Ecto neural progenitor cell (in vitro differentiated cells): ENCODE data around the gene RAB31.

ENCODE experiments used
- DNase-seq: peaks from one replicate; pipeline ENCODE4 v3.0.0-alpha.2; 2018; ENCODE audit warnings: low spot score

RAB31 gene

DNA sequence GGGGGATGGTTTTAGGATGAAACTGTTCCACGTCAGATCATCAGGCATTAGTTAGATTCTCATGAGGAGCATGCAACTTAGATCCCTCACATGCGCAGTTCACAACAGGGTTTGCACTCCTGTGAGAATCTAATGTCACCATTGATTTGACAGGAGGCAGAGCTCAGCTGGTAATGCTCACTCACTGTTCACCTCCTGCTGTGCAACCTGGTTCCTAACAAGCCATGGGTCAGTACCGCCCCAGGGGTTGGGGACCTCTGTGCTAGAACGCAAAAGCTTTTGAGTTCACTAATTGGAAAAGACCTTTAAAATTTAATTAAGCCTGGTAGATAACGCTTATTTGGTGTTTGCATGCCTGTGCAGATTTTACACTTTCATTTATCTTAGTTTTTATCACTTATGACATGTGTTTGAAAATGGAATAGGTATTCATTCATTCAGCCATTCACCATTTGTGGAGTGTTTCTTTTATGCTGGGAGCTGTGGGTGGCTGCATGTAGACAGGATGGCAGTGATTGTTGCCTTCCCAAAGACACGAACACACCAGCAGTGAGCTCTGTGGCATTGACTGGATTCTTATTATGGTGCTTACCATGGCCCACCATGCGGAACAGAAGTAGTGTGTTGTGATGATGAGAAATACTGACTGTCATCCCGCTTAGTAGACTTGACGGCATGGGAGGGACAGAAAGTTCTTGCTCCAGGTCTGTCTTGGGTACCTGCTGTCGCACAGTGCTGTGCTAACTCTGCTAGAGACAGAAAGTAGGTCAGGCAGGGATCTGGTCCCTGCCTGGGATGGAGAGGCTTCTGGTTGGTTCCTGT is 6.4 kb downstream of the RAB31 start:
- no peak for DNase-seq

- DNase-seq: no peak
These were observed 6.9 kb downstream of the RAB31 start for GRCh38 chr18:9715088-9715343.

GRCh38 chr18:9715978-9716774 is 8.1 kb downstream of the RAB31 start:
- no peak for DNase-seq

GRCh38 chr18:9716780-9717563 is 8.9 kb downstream of the RAB31 start:
- no peak for DNase-seq

DNA sequence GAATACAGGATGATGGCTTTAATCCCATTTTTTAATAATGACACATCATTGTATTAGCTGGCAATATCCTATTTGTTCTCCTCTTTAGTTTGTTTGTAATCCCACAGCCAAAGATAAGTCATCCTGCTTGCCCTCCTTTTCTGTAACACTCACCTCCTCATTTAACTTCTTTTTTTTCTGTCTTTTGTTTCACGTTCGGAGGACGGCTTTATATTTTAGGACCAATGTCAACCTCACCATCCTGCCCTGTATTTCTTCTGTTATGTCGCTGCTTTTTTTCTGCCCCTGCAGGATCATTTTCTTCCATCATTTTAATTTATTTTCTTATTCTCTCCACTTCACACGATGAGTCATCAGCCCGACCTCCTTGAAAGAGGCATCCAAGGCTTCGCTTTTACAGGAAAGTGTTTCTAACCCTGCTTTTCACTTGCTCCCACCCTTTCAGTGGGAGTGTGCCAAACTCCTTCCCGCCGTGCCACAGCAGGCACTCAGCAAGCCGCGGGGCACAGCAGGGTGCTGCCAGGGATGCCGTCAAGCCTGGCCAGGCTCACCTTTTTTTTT is 11.4 kb downstream of the RAB31 start:
- no peak for DNase-seq

GRCh38 chr18:9720327-9720726 is 12.2 kb downstream of the RAB31 start:
- DNase-seq: no peak

- DNase-seq: no peak
These were observed 13.9 kb downstream of the RAB31 start for GRCh38 chr18:9721893-9722550.

DNA sequence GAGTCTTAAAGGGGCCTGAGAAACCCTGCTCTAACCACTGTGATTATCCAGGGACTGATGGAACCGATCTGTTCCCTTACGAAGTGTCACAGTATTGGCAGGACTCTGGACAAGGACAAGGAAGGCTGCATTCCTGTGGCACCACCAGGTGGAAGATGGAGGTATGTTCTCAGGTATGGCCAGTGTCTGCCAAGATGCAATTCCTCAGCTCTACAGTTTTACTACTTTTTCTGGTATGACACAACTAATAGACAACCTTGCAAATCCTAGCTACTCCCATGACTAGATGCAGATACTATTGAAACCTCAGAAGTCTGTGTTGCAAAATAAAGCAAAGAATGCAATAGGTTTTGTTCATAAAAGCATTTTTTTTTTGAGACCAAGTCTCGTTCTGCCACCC is 14.6 kb downstream of the RAB31 start:
- DNase-seq: no peak

DNA sequence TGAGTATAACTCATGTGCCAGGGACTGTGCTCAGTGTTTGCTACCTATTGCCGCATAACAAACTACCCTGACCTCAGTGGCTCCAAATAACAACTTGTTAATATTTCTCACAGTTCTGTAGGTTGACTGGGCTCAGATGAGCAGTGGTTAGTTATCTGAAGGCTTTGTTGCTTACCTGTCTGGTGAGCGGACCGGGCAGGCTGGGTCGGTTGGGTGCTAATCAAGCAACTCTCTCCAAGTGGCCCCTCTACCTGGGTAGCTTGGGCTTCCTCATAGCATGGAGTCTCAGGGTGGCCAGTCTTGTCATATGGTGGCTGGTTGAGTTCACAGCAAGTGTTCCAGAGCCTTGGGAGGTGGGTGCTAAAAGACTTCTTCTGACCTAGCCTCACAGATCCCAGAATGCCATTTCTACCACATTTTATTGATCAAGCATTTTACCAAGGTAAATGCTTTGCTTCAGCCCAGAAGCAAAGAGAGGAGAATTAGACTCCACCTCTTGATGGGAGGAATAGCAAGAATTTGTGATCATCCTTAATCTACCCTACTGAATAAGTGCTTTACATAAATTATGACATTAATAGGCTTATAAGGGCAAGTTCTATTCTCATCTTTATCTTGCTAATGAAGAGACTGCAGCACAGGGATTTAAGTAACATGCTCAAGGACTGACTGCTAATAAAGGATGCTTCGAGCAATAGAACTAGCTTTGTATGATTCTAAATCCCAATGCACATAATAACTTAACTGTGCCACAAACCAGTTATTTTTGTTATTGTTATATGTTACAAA is 16.9 kb downstream of the RAB31 start:
- DNase-seq: no peak

- DNase-seq: no peak
These were observed 18.1 kb downstream of the RAB31 start for GRCh38 chr18:9726175-9726574.

DNA sequence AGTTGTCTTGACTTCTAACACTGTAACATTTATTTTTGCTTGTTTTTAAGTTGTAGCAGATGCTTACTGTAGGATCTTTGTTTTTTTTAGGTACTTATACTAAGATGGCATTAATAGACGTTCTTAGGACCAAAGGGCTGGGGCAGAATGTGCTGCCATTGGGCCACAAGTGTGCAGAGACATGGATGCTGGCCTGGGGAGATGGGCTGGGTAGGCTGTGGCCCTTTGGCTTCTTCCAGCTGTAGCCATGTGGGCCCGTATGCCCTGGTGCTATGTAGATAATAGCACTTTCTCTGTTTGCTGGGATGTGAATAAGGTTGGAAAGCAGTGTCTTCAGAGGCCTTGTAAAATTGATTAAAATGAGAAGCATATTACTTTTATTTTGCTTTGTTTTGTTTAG is 18.8 kb downstream of the RAB31 start:
- DNase-seq: no peak

- DNase-seq: peak; percentile 7
These were observed 22.7 kb downstream of the RAB31 start for GRCh38 chr18:9730786-9731185.

GRCh38 chr18:9731380-9731779 is 23.3 kb downstream of the RAB31 start:
- DNase-seq: no peak

GRCh38 chr18:9732031-9732430 is 23.9 kb downstream of the RAB31 start:
- DNase-seq: no peak

- DNase-seq: no peak
These were observed 26.1 kb downstream of the RAB31 start for GRCh38 chr18:9734189-9734588.

GRCh38 chr18:9735238-9735637 is 27.1 kb downstream of the RAB31 start:
- no peak for DNase-seq

DNA sequence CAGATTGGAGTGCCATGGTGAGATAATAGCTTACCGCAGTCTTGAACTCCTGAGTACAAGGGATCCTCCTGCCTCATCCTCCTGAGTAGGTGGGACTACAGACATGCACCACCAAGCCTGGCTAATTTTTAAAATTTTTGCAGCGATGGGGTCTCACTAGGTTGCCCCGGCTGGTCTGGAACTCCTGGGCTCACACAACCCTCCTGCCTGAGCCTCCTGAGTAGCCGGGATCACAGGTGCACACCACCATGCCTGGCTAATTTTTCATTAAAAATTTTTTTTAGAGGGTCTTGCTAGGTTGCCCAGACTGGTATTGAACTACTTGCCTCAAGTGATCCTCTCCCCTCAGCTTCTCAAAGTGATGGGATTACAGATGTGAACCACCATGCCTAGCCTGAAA is 27.8 kb downstream of the RAB31 start:
- peak; percentile 16 for DNase-seq

DNA sequence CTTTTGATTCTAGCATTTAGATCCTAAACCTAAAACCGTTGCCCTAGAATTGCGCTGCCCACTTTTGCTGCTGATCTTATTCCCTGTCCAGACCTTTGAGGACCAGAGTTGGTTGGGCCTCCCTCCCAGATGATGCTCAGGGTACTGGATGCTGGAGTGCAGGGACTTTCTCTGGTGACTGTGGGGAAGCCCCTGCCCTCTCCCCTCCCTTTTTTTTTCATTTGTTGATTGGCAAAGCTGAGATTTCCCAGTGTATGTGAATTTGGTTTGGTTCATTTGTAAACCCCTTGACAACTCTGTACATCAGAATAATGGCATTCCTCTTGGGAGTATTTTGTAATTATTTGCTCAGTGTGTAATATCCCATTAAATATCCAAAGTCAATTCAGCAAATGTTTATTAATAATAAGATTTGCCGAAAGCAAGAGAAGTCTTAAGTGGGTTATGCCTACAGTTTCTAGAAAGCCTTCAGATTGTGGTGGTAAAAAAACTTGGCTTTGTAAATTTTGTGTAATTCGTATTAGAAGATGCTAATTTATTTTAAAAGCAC is 28.3 kb downstream of the RAB31 start:
- no peak for DNase-seq

DNA sequence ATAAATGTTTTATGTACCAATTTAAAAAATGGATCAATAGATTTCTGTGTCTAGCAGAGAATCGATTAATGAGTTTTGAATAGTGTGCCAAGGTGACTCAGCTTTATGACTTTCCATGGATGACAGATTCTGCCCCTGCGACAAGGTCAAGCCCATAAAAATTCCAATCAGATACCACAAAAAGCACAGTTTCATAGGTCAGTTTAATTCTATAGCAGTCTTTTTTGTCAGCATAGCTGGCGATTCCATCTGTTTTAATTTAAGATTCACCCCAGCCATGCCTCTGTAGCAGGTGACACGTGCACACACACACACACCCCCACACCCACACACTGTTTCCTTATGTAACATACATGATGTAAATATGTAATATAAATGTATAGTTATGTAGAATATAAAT is 28.9 kb downstream of the RAB31 start:
- no peak for DNase-seq

- DNase-seq: no peak
These were observed 29.5 kb downstream of the RAB31 start for GRCh38 chr18:9737472-9738121.
